Measurements from ENCODE around the gene LRRC43.
A peak's percentile ranks its signal among the peaks of the same experiment; 100 is the strongest.

Gene LRRC43

DNA sequence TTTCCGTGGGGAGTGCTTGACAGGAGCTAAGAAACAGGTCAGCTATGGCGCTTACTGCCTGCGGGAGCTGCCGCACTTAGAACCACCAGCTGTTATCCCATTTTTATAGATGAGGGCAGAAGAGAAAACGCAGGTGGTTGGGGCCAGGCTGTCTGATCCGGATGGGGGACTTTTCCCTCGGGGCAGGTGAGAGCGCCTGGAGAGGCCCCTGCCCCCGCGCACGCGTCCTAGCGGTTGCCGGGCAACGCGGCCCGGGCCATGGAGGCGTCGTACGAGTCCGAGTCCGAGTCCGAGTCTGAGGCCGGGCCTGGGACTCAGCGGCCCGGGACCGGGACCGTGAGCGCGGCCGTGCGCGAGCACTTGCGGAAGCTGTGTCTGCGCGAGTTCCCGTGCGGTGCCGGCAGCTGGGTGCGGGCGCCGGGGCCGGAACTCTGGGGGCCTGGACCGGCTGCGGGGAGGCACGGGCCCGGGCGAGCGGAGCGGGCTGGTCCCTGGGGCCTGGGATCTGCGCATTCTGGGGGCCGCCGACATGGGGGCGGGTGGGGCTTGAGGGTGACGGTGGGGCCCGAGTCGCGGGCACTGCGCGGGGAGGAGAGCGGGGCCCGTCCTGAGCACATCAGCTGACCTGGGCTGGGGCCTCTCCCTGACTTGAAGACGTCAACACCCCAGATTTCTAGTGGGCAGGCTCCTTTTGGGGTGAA, at the start of gene LRRC43:
Gene LRRC43 (plus strand): TSS at position 237 of the 701 bp plus-strand sequence. CDS start 22 bp downstream, at position 259.
- DNase-seq (ENCODE audit: low spot score), result peak; percentile 42

DNA sequence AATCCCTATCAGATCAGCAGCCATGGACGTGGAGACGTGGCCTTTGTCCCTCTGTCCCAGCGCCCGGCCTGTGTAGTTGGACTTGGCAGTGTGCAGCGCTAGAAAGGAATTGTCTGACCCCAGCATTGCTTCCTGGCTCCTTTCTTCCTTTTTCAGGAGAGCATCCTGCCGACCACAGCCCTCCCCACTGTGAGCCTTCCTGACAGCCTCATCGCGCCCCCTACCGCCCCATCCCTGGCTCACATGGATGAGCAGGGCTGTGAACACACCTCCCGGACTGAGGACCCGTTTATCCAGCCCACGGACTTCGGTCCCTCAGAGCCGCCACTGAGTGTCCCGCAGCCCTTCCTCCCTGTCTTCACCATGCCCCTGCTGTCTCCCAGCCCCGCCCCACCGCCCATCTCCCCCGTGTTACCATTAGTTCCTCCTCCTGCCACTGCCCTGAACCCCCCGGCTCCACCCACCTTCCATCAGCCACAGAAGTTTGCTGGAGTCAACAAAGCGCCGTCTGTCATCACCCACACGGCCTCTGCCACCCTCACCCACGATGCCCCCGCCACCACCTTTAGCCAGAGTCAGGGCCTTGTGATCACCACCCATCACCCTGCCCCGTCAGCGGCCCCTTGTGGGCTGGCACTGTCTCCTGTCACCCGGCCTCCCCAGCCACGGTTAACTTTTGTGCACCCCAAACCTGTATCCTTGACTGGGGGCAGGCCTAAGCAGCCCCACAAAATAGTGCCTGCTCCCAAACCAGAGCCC, 49.6 kb upstream of the LRRC43 start:
- no peak for DNase-seq (ENCODE audit: low spot score)

- DNase-seq (ENCODE audit: low spot score), result no peak
These were observed 47.4 kb upstream of the LRRC43 start for GRCh38 chr12:122135437-122136031.

DNA sequence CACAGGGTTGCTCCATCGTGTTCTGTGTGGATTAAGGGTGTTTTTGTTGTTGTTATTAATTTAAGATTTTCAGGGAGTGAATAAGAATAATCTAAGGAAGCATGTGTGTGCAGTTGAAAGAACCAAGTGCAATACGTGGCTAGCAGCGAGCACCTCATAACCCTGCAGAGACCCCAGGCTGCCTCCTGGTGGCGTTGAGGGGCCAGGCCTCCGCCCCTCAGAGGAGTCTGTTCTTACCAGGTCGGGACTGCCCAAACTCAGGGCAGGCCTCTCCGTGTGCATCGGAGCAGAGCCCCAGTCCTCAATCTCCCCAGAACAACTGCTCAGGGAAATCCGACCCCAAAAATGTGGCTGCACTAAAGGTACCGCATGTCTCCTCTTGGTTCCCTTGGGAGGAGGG, 45.7 kb upstream of the LRRC43 start:
- no peak for DNase-seq (ENCODE audit: low spot score)

DNA sequence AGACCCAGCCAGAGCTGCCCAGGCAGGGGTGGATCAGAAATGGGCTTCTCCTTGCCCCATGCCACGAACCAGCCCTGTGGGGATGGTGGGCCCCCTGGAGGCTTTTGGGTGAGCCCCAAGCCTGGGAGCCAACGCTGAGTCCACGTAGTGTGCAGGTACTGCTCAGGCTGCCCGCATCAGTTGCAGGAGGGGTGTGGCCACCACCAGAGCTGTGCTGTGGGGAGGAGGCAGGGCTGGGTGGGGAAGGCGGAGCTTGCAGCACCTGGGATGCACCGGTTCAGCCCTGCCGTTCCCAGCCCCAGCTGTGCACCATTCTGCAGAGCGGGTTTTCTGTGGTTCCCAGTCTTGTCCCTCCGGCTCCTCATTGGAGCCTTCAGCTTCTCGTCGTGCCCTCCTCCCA, 45.2 kb upstream of the LRRC43 start:
- peak; percentile 22 for DNase-seq (ENCODE audit: low spot score)

- DNase-seq (ENCODE audit: low spot score), result no peak
These were observed 44.7 kb upstream of the LRRC43 start for GRCh38 chr12:122138181-122138580.

DNA sequence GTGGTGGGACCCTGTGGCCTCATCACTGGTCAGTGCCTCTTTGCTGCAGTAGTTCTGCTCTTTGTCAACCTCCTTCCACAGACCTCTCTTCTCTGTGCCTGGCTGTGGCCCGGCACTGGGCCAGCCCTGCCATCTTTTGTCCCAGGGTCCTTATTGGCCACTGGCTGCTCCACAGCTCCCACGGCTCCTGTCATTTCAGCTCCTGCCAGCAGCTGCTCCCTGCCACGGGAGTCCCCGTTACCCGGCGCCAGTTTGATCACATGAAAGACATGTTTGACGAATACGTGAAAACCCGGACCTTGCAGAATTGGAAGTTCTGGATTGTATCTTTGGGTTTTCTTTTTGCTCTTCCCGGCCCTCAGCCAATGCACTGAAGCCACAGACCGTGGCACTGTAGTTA, 44.3 kb upstream of the LRRC43 start:
- DNase-seq (ENCODE audit: low spot score), result no peak

DNA sequence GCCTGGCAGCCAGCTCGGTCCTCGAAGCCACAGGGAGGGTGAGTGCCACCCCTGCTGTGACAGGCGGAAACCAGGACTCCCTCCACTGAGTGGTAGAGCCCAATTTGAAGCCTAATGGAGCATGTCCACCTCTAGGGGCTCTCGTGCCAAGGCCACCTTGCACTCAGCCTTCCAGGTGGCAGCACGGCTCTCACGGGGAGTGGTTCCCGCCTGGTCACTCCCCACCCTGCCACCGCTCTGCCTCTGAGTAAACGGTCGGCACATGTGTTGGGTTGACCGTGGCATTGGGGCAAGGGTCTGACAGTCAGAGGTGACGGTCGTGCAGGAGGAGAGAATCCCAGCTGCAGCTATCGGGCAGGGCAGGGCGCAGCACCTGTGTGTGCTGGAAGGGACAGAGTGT, 43.7 kb upstream of the LRRC43 start:
- DNase-seq (ENCODE audit: low spot score), result no peak

GRCh38 chr12:122139941-122140340, 43.0 kb upstream of the LRRC43 start:
- no peak for DNase-seq (ENCODE audit: low spot score)

- no peak for DNase-seq (ENCODE audit: low spot score)
These were observed 42.3 kb upstream of the LRRC43 start for GRCh38 chr12:122140467-122141257.

DNA sequence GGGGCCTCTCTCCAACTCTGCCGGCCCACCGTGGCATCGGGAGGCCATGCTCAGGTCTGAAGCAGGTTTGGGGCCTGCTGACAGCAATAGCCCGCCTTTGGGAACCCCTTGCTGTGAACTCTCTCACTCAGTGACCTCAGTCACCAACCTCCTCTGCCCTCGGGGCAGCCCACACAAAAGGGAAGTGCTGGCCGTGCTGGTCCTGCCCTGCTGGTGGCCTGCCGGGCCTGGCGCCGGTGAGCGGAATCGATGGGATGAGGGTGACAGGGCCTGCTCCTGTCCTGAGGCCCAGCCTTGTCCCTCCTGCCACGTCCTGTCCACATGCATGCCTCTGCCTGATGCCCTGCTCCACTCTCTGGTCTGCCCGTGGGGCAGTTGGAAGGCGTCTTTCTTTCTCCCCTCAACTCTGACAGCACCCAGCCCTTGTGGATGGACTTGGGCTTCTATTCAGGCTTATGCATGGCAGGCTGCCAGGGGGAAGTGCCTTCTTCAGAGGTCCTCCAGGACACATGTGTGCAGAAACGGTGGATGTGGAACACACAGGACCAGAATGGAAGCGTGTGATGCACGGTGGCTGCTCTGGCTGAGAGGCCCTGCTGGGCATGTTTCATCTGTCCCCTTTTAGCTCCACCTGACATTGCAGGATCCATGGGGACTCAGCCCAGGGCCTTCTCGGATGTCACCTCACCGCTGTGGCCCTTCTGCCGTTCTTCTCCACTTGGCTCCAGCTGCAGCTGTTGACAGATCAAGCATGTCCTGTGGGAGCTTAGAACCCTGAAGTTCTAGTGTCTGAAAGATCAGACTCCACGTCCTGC, 40.8 kb upstream of the LRRC43 start:
- DNase-seq (ENCODE audit: low spot score), result no peak

DNA sequence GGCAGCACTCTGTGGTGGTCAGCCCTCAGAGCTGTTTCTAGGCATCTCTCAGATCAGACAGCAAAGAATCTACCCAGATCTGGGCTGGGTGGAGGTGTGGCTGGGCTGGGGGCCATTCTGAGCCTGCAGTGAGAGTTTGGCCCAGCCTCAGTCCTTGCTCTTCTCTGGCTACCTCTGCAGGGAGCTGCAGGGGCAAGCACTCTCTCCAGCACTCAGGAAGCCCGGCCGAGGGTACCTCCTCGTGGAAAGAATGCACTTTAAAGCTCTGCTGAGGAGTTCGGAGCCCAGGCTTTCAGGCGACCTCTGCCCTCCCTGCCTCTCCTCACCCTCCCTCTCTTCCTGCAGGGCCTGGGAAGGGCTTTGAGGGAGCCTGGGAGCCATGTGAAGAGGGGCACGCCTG, 40.1 kb upstream of the LRRC43 start:
- no peak for DNase-seq (ENCODE audit: low spot score)

DNA sequence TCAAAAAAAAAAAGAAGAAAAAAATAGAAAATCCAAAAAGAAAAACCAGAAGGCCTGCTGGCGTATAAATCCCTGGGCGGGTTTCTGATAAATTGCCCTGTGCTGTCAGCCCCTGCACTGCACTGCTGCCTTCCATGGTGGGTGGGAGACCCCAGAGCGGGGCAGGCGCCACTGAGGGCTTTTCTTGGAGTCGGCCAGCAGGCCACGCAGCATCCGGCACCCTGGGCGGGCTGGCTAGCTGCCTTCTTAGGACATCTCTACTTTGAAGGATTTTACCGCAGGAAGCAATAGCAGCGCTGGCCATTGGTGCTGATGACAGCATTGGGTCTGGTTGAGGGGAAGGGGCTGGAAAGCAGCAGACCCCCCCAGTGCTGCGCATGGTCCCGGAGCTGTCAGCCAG, 38.0 kb upstream of the LRRC43 start:
- no peak for DNase-seq (ENCODE audit: low spot score)

DNA sequence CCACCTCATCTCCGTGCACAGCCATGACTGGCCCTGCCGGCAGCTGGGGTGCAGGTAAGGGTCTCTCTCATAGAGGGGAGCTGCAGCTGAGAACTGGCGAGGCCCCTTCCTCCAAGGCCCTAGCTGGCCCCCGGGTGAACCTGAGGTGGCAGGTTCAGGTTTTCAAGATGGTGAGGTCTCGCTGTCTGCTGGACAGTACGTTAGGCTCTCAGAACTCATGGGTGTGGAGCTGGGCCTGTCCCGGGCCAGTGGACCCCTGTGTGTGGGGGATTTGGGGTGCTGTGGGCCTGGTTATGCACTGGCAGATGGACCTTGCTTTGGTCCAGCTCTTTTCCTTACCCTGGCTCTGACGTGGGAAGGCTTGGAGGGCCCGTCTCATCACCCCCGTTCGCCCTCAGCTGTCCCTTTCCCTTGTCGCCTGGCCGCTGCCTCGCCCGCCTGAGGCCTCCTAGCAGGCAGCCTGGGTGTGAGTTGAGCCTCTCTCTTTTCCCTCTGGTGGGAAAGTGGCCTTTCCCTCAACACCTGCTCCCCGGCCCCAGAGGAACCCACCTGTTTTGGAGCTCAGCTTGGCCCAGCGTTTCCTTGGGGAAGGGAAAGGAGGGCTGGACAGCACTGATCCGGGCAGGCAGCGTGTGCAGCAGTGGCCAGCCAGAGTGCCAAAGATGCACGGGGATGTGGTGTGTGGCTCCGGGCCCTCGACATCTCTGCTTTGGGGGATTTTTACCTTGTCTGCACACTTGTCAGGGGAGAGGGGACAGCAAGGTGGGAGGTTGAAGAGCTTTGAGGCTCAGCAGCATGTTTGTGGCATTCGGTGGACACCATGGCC, 37.2 kb upstream of the LRRC43 start:
- DNase-seq (ENCODE audit: low spot score), result no peak

DNA sequence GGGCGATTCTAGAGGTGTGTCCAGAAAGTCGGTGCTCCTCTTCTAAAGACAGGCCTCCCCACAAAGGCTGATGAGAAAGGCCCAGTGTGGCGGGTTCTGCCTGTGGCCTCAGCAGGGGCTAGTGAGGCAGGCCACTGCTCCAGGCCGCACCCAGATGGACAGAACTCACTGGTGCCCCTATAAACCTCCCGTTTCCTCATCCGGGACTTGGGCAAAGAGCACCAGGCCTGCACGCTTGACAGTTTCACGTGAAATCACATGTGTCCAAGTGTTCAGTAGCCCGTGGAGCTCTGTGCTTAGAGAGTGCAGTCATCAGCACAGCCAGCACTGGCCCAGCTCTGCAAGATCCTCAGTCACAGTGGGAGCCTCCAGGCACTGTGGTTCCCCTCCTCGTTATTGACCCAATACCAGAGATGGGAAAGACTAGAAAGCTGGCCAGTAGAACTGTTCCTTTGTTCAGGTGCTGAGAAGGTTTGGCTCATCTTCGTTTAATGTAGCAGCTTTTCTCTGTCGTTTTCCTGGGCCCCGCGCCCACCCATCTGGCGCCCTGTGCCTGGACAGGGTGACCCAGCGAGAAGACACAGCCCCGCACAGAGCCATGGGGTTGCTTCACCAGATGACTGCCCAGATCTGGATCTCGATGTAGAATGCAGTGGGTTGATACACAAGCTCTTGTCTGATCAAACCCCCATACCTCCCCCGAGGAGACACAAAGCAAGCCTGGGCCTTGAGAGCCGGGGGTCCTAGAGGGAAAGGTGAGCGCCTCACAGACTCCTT, 35.2 kb upstream of the LRRC43 start:
- DNase-seq (ENCODE audit: low spot score), result no peak

DNA sequence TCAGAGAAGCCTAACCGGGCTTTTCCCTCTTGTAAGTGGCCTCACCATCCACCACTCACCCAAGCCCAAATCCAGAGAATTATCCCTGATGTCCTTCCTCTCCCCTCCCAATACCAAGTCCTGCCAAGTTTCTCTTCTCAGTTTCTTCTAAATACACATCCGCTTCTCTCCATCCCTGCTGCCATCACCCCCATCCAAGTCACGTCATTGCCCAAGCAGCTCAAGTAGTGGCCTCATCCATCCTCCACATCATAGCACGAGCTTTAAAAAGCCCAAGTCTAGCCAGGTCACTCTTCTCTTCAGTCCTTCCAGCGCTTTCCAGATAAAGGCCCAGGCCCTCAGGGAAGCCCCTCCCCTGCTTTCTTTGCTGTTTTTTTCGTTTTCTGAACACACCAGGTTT, 34.3 kb upstream of the LRRC43 start:
- DNase-seq (ENCODE audit: low spot score), result no peak

DNA sequence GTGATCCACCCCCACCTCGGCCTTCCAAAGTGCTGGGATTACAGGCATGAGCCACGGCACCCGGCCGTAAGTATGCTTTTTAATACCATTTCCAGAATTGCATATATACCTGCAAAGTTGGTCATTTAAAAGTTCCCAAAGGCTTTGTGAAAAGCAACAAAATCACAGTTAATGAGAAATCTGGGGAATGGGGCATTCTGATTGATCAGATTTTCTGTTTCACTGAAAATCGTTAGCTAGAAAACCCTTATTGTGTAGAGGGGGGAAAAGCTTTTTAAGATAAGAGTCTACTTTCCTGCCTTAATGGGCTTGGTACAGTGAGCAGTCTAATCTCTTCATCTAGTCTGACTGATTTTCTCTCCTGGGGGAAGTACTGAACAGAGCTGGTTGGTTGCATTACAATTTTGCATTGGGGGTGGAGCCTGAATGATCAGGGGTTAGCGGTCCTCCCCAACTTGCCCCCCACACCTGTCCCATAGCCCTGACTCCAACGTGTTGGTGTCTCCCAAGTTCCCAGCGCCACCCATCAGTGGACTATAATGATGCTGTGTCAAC, 32.7 kb upstream of the LRRC43 start:
- no peak for DNase-seq (ENCODE audit: low spot score)

DNA sequence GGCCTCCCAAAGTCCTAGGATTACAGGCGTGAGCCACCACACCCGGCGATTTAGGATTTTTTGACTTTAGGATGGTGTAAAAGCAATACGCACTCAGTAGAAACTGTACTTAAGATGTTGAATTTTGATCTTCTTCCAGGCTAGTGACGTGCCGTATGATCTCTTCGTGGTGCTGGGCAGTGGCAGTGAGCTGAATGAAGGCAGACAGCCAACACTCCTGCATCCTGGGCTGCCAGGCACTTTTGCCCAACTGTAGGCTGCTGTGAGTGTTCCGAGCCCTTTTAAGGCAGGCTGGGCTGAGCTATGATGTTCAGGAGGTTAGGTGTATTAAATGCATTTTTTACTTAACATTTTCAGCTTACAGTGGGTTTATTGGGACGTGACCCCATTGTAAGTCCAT, 30.2 kb upstream of the LRRC43 start:
- no peak for DNase-seq (ENCODE audit: low spot score)

DNA sequence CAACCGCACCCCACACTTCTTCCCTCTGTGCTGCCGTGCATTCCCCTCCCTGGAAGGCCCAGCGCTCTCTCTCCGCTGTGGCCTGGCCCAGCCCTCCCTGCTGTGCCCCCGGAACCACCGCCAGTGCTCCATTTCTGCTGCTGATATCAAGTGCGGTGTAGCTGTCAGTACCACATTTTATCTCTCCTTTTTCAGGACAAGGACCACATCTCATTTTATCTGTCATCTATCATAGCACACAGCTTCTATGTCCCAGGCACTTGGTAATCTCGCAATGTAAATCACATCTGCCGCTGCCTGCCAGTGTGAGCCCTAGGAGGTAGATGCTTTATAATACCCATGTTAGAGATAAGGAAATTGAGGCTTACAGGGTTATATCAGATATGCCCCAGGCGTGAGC, 27.2 kb upstream of the LRRC43 start:
- no peak for DNase-seq (ENCODE audit: low spot score)
